Esophagus (tissue), 2 donors: Measurements from ENCODE around the gene ZCCHC13. TPM values are rescaled to one million over a fixed set of nuclear protein-coding genes. Genes with fewer than 3 reads are reported as not detected.
"Not testable (repeated sequence)": the region's sequence is repeated elsewhere in the genome, so short reads cannot be mapped to it uniquely, and the experiment has no call there.

ENCODE experiments used
- H3K27ac ChIP-seq, 2 donors: one replicate each; pipeline ENCODE4 v1.5.1; 2013; ENCODE audit warnings: low read depth in 2 of 2, mild to moderate bottlenecking in 2 of 2, inconsistent platforms in 1 of 2, low read length in 1 of 2, moderate library complexity in 1 of 2
- H3K27me3 ChIP-seq, 2 donors: one replicate each; pipeline ENCODE4 v1.6.1; 2013; ENCODE audit warnings: low read length in 2 of 2, control low read depth in 1 of 2, mild to moderate bottlenecking in 1 of 2; ENCODE audit not compliant: insufficient read depth in 2 of 2, control insufficient read depth in 1 of 2
- H3K36me3 ChIP-seq, 2 donors: one replicate each; pipeline ENCODE4 v1.6.1; 2013; ENCODE audit warnings: low read length in 1 of 2; ENCODE audit not compliant: control insufficient read depth in 2 of 2, insufficient read depth in 2 of 2
- H3K4me1 ChIP-seq, 2 donors: one replicate each; pipeline ENCODE4 v1.6.1; 2013; ENCODE audit warnings: low read length in 1 of 2; ENCODE audit not compliant: control insufficient read depth in 2 of 2, insufficient read depth in 2 of 2
- H3K4me3 ChIP-seq, 2 donors: one replicate each; pipeline ENCODE4 v1.5.1; 2013; ENCODE audit warnings: low read length in 2 of 2, mild to moderate bottlenecking in 2 of 2, low read depth in 1 of 2, moderate library complexity in 1 of 2
- H3K9me3 ChIP-seq, 2 donors: one replicate each; pipeline ENCODE4 v1.6.1; 2013; ENCODE audit warnings: mild to moderate bottlenecking in 2 of 2, low read depth in 1 of 2, low read length in 1 of 2, moderate library complexity in 1 of 2; ENCODE audit not compliant: control insufficient read depth in 2 of 2, insufficient read depth in 1 of 2
- WGBS, 2 donors: extraction: QIAGEN DNeasy Blood & Tissue Kit; methylation state at CpG; one replicate each; pipeline ENCODE4 v1.1.7; 2013; 5-methylcytosine and 5-hydroxymethylcytosine counted together
- polyA plus RNA-seq, 2 donors: library from polyadenylated mRNA; stranded (reverse); fragments of 200-250 nt; gene quantifications; one replicate each; pipeline ENCODE4 v1.2.3, GENCODE V29; 2013
- donor health status: healthy with polysubstance abuse.
- donor health status: Bipolar disorder and iron deficiency.

Gene ZCCHC13
- not detected for polyA plus RNA-seq

- H3K27ac ChIP-seq = no peak within 1 kb of the TSS
- 86 to 96% methylated on average over 20 of the region's 20 CpGs for WGBS, 2 donors
- no peaks in the 10 kb centered on the region for H3K36me3 ChIP-seq
Measured at GRCh38 chrX:74304016-74304415, at the start of gene ZCCHC13. ZCCHC13 (plus strand) TSS chrX:74304180; CDS start chrX:74304267, 87 bp downstream.

DNA sequence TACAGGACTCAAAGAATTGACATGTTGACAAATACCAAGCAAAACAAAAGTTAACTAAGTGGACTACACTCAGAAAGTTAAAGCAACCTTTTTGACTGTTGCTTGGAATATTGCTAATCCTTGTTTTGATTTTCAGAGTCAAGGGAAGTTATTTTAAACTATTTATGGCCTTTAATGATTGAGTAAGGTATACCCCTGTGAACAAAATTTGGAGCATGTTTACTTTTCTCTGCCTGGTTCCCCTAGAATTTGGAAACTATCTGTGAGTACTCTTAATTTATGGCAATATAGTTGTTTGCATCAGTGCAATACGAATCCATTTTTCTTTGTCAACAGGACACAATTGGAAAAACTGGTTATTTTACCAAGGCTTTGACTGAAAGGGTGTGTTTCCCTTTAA, 45.9 kb upstream of the ZCCHC13 start:
- WGBS, 2 donors = 61 to 90% methylated on average over 1 of the region's 1 CpG
- not testable (repeated sequence) for H3K4me1 ChIP-seq, H3K36me3 ChIP-seq, H3K27ac ChIP-seq, H3K4me3 ChIP-seq, H3K27me3 ChIP-seq, H3K9me3 ChIP-seq

More at GRCh38 chrX:74304016-74304415, at the start of gene ZCCHC13:
- no peaks in the 10 kb centered on the region for H3K27me3 ChIP-seq
- H3K4me3 ChIP-seq = no peak within 1 kb of the TSS
- H3K4me1 ChIP-seq = no peaks in the 10 kb centered on the region
- no peaks in the 10 kb centered on the region for H3K9me3 ChIP-seq

DNA sequence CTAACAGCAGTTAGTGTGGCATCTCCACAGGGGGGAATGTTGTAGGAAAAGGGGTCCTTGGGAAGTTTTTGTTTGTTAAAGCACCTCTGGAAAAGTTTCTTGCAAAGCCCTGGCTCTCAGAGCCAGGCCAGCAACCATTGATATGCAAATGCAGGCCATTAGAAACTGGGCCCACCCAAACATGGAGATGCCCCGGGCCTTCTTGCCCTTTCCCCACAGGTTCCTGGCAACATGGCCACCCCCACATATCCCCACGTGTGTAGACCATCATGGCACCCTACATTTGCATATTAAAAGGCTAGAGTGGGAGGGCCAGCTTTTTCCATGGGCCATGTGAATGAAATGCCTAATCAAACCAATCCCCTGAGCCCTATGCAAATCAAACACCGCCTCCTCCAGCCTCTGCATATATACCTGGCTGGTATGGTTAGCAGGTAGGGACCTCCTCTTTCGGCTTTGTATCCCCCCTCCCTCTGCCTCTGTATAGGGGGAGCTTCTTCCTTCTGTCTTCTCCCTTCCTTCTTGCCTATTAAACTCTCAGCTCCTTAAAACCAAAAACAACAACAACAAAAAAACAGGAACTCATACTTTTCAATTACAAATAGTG, 44.0 kb upstream of the ZCCHC13 start:
- no peaks in the 10 kb centered on the region for H3K36me3 ChIP-seq
- WGBS, 2 donors = 53 to 77% methylated on average over 4 of the region's 4 CpGs

DNA sequence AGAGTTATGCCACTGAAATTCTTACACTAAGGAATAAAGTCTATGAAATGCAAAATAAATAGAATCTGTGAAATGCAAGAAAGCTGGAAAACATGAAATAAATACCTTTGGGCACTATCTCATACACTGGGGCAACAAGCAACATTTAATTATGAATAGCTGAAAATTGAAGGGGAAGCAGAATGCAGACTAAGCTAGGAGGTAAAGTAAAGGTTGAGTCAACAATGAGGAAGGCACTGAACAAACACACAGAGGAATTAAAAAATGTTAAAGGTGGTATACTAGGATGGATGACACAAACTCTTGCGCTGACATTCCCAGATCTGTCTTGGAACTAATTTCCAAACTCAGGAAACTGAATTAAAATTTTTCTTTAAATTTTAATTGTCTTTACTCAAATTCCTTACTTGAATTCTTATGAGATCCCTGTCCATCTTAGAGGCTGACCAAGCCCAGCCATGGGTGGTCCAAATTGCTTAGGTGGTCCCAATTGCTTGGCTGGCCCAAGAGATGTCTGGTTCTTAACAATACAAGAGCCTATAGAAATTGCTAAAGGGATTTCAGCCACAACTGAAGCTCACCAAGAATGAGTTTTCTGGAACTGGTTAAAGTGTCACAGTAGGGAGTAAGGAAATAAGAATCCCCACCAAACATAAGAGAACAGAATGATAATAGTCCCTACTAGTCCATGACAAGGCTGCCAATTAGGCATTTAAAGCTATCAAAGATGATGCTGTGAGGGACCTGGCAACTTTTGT, 41.3 kb upstream of the ZCCHC13 start:
- 71 to 100% methylated on average over 1 of the region's 1 CpG for WGBS, 2 donors
- Histone ChIP-seq H3K4me1 (no peaks in the 10 kb centered on the region), H3K4me3 (no peak overlapping the region), H3K36me3 (no peaks in the 10 kb centered on the region), H3K27ac (no peak overlapping the region), H3K9me3 (no peaks in the 10 kb centered on the region), H3K27me3 (no peaks in the 10 kb centered on the region)

More for the DNA sequence above, 44.0 kb upstream of the ZCCHC13 start:
- no peaks in the 10 kb centered on the region for H3K27me3 ChIP-seq
- no peak overlapping the region for H3K27ac ChIP-seq
- no peaks in the 10 kb centered on the region for H3K9me3 ChIP-seq
- H3K4me1 ChIP-seq = no peaks in the 10 kb centered on the region
- H3K4me3 ChIP-seq = no peak overlapping the region

GRCh38 chrX:74270393-74270792, 33.6 kb upstream of the ZCCHC13 start:
- 80 to 93% methylated on average over 3 of the region's 3 CpGs for WGBS, 2 donors
- H3K27ac ChIP-seq = no peak overlapping the region
- no peak overlapping the region for H3K4me3 ChIP-seq
- no peaks in the 10 kb centered on the region for H3K9me3 ChIP-seq
- no peaks in the 10 kb centered on the region for H3K36me3 ChIP-seq
- no peaks in the 10 kb centered on the region for H3K27me3 ChIP-seq
- no peaks in the 10 kb centered on the region for H3K4me1 ChIP-seq

DNA sequence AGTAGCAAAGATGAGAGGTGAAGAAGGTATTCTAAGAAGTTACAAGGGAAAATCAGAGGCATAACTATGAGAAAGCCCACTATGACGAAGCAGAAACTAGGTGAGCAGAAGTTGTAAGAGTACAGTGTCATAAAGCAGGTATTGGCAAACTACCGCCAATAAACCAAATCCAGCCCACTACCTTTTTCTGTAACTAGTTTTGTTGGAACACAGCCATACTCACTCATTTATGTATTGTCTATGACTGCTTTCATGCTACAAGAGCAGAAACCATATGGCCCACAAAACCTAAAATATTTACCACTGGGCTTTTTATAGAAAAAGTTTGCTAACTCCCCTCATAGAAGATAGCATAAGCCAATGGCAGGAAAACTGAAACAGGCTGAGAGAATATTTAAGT, 31.8 kb upstream of the ZCCHC13 start:
- no peak overlapping the region for H3K4me3 ChIP-seq
- no peaks in the 10 kb centered on the region for H3K9me3 ChIP-seq
- no peaks in the 10 kb centered on the region for H3K36me3 ChIP-seq
- no peaks in the 10 kb centered on the region for H3K27me3 ChIP-seq
- no peak overlapping the region for H3K27ac ChIP-seq
- no peaks in the 10 kb centered on the region for H3K4me1 ChIP-seq
- 87 to 91% methylated on average over 2 of the region's 2 CpGs for WGBS, 2 donors

DNA sequence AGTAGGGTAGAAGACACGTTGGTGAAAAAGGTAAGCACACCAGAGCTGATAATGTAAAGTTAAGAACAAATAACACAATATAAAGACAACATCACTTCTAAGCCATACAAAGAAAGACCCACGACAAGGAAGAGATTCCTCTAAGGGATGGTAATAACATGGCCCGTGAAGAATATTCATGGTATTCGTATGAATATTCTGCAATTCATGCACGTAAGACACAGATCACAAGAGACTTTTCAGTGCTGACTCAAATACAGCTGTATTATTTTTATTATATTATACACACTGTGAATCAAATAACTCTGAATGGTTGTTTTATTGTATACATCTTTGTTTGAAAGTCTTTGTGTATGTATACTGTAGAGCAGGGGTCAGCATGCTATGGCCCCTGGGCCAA, 29.5 kb upstream of the ZCCHC13 start:
- H3K4me3 ChIP-seq = no peak overlapping the region
- no peak overlapping the region for H3K27ac ChIP-seq
- no peaks in the 10 kb centered on the region for H3K27me3 ChIP-seq
- H3K9me3 ChIP-seq = no peaks in the 10 kb centered on the region
- 68 to 89% methylated on average over 5 of the region's 5 CpGs for WGBS, 2 donors
- no peaks in the 10 kb centered on the region for H3K36me3 ChIP-seq
- no peaks in the 10 kb centered on the region for H3K4me1 ChIP-seq

- WGBS, 2 donors = 81 to 89% methylated on average over 3 of the region's 3 CpGs
- H3K4me3 ChIP-seq = no peak overlapping the region
- H3K36me3 ChIP-seq = peaks cover 0 to 2% of the 10 kb centered on the region in 2 donors
- no peaks in the 10 kb centered on the region for H3K4me1 ChIP-seq
- no peaks in the 10 kb centered on the region for H3K9me3 ChIP-seq
- no peak overlapping the region for H3K27ac ChIP-seq
- no peaks in the 10 kb centered on the region for H3K27me3 ChIP-seq
Measured at GRCh38 chrX:74277320-74277719, 26.7 kb upstream of the ZCCHC13 start.

DNA sequence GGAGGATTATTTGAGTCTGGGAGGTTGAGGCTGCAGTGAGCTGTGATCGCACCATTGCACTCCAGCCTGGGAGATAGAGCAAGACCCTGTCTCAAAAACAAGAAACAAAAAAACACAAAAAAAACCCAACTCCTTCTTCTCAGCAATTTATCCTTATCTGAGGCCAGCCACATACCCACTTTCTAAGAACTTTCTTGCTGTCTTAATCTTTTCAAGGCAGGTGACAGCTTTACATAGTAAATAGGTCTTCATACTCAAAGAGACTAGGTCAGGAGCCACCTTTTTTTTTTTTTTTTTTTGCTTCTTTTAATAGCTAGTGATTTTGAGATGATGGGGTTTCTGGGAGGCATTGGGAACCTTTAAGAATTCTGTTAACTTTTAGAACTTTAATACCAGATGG, 26.1 kb upstream of the ZCCHC13 start:
- no peaks in the 10 kb centered on the region for H3K27me3 ChIP-seq
- WGBS, 2 donors = 81 to 95% methylated on average over 1 of the region's 1 CpG
- no peaks in the 10 kb centered on the region for H3K4me1 ChIP-seq
- H3K36me3 ChIP-seq = peaks cover 0 to 2% of the 10 kb centered on the region in 2 donors
- no peak overlapping the region for H3K4me3 ChIP-seq
- H3K27ac ChIP-seq = no peak overlapping the region
- no peaks in the 10 kb centered on the region for H3K9me3 ChIP-seq

DNA sequence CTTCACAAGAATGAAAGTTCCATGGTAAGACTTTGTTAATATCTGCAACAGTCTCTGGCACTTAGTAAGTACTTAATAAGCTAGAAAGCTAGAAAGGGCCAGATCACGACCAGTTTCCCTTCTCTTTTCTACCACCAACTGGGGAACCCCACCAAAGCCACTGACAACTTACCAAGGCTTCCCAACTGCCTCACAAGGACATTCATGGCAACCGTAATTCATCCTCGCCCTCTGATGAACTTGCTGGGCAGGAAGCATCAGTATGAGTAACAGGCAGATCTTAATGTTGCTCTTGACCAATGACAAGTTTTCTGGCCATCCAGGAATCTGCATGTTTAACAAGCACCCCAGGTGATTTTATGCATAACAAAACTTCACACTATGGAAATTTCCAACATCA, 23.2 kb upstream of the ZCCHC13 start:
- no peaks in the 10 kb centered on the region for H3K4me1 ChIP-seq
- 66 to 75% methylated on average over 3 of the region's 3 CpGs for WGBS, 2 donors
- H3K27me3 ChIP-seq = no peaks in the 10 kb centered on the region
- H3K9me3 ChIP-seq = no peaks in the 10 kb centered on the region
- H3K4me3 ChIP-seq = no peak overlapping the region
- no peak overlapping the region for H3K27ac ChIP-seq
- peaks cover 0 to 5% of the 10 kb centered on the region in 2 donors for H3K36me3 ChIP-seq
